ENCODE data around the gene MRPL32. TPM values are rescaled to one million over a fixed set of nuclear protein-coding genes. Genes with fewer than 3 reads are reported as not detected.
A peak's percentile ranks its signal among the peaks of the same experiment; 100 is the strongest.

The MRPL32 gene
- total RNA-seq, 1 experiment from 2014 or later: 89.5 TPM

DNA sequence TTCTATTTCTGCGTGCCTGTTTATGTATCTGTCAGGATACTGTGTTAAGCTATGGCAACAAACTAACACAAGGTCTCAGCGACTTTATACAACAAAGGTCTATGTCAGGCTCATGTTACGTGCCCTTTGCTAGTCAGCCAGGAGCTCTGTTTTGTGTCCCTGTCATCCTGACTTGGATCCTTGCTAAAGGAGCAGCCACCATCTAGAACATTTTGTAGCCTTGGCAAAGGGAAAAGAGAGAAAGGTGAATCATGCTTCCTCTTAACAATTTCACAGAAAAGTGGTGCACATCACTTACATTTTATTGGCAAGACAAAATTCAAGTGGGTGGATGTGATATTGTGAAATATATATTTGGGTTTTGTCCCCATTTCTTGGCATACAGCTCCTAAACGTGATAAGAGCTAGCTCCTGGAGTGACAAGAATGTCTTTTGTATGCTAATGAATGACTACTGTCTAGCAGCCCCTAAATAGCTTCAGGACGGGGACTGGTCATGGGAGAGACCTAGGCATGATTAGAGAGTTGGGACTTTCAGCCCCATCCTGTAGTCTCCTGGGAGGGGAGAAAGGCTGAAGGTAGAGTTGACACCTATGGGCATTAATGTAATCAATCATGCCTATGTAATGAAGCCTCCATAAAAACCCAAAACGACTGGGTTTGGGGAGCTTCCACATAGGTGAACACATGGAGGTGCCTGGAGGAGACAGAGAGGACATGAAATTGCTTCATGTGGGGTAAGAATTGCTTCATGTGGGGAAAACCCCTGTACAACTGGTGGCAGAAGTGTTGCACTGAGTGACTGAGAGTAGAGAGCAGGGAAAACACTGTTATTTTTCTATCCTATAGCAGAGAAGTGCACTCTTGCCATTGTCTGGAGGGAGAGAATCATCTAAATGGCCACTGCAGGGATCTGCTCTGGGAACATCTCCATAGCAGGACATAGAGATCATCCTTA, 33.0 kb downstream of the MRPL32 start:
- no peak for DNase-seq (ENCODE audit: low read depth)

GRCh38 chr7:42967391-42967790, 35.2 kb downstream of the MRPL32 start:
- DNase-seq (ENCODE audit: low read depth): no peak

DNA sequence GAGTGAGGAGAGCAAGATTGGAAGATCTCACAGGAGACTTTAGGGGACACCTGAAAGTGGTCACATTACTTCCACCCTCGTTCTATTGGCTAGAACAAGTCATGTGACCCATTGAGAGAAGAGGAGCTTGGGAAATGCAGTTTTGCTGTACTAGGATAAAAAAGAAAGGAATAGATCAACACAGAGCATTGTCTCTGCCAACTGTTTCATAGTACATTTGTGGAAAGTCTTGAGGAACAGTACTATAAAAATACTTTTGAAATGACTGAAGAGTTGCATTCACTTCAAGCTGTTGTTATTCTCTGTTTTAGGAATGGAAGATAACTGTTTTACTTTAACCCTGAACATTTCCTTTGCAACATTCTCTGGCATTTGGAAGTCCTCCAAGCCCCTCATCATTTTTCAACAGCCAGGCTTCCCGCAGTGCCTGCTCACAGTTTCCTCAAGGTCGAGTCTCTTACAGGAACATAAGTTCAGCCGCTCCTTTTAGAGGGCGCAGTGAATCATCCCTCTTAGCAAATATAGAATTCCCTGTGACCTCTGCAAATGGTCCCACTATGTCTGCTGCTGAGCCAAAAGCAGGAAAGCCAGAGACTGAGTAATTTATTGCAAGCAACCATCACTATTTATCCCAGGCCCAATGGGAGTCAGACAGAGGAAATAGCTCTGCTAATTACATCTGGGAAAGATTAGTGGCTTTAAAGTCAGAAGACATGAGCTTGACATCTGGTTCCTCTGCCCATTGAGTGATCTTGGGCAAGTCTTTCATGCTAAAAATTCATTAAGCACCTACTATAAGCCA, 40.7 kb downstream of the MRPL32 start:
- peak; percentile 88 for DNase-seq (ENCODE audit: low read depth)

GRCh38 chr7:42976371-42976770, 44.2 kb downstream of the MRPL32 start:
- no peak for DNase-seq (ENCODE audit: low read depth)

- no peak for DNase-seq (ENCODE audit: low read depth)
Measured at GRCh38 chr7:42978496-42978895, 46.3 kb downstream of the MRPL32 start.

DNA sequence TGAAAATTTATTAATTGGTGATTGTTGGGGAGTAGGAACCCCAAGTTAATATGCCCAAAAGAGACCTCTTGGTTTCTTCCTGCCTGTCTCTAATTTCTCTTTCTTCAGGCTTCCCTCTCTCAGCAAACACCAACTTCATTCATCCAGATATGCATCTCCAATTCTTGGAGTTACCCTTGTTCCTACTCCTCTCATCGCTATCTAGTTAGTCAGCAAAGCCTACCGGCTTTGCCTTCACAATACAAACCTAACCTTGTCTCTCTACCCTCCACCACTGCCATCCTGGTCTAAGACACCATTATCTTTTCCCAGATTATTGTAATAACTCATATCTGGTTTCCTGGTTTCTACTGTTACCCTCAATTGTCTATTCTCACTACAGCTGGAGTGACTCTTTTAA, 47.9 kb downstream of the MRPL32 start:
- DNase-seq (ENCODE audit: low read depth): no peak

GRCh38 chr7:42980514-42980913, 48.3 kb downstream of the MRPL32 start:
- DNase-seq (ENCODE audit: low read depth): no peak

- DNase-seq (ENCODE audit: low read depth): no peak
Measured at GRCh38 chr7:42981601-42982000, 49.4 kb downstream of the MRPL32 start.

DNA sequence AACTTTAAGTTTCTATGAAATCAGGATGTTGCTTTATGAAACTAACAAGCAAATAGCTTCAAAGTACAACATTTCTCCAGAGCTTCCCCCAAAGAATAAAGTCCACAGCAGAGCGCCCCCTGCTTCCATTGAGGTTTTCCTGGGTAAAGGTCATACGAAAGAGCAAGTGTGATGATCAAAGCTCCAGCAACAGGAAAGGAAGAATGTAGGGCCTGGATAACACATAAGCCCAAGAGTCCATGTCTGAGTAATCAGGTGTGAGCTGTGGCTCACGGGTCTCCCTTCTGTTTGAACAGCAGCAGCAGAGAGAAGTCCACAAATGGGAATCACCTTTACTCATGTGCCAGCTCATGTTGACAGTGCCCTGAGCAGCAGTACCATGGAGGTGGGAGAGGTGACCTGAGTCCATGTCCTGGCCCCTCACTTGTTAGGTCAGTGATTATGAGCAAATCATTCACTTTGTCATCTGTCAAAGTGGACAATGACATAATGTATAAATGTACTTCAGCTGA, 50.5 kb downstream of the MRPL32 start:
- no peak for DNase-seq (ENCODE audit: low read depth)

- no peak for DNase-seq (ENCODE audit: low read depth)
Measured at GRCh38 chr7:42984137-42984536, 52.0 kb downstream of the MRPL32 start.

- DNase-seq (ENCODE audit: low read depth): no peak
Measured at GRCh38 chr7:42986213-42986612, 54.0 kb downstream of the MRPL32 start.

GRCh38 chr7:42986781-42987248, 54.6 kb downstream of the MRPL32 start:
- no peak for DNase-seq (ENCODE audit: low read depth)

Other genes with a start within 250 kb of the MRPL32 start
- gene C7orf25, start 20.3 kb upstream of the MRPL32 start, total RNA-seq (2014; rRNA removed; shearing (Covaris generic)): 8.2 and 15.5 TPM in 2 replicates
- gene PSMA2, start 202 bp upstream of the MRPL32 start, total RNA-seq (2014; rRNA removed; shearing (Covaris generic)): 306 and 309 TPM in 2 replicates
- gene HECW1, start 180.3 kb downstream of the MRPL32 start, total RNA-seq (2014; rRNA removed; shearing (Covaris generic)): 6.7 and 15.6 TPM in 2 replicates